HG02588 (cell line): ENCODE measurements around the gene TSPAN18.

ENCODE experiments used
- ATAC-seq: cut with Tn5 transposase; IDR thresholded peaks from one replicate; pipeline ENCODE4 v1.9.1; 2021; ENCODE audit warnings: mild to moderate bottlenecking, moderate library complexity; ENCODE audit not compliant: unreplicated experiment

TSPAN18 gene

DNA sequence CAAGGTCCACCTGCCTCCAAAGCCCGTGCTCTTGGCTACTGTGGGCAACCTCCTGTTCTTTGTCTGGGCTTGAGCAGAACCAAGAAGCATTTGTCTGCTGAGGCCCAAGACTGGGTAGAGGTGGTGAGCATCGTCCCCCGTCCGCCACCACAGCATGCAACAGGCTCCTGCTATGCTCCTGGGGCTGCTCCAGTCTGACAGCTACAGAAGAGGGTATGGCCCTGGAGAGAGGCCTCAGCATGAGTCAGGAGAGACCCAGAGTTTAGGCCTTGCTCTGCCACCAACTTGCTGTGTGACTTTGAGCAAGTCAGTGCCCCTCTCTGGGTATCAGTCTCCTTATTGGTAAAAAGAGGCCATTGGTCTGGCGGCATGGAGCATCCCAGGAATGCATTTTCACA, 132.8 kb downstream of the TSPAN18 start:
- no peak for ATAC-seq

DNA sequence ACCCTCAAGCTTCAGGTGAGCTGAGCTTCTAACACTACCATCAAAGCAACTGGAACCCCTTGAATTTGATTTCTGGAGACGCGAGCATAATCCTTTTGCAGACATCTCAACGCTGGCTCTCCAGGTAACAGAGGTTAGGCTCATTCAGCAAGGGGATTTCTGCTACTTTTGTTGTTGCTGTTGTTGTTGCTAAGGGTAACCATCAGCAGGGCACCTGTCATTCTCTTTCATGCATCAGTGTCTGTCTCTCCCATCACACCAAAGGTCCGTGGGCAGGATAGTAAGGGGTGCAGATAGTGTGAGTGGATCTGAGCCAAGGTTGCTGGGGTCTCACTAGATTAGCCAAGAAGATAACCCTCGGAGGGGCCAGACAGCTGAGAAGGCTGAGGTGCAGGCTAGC, 133.6 kb downstream of the TSPAN18 start:
- no peak for ATAC-seq

DNA sequence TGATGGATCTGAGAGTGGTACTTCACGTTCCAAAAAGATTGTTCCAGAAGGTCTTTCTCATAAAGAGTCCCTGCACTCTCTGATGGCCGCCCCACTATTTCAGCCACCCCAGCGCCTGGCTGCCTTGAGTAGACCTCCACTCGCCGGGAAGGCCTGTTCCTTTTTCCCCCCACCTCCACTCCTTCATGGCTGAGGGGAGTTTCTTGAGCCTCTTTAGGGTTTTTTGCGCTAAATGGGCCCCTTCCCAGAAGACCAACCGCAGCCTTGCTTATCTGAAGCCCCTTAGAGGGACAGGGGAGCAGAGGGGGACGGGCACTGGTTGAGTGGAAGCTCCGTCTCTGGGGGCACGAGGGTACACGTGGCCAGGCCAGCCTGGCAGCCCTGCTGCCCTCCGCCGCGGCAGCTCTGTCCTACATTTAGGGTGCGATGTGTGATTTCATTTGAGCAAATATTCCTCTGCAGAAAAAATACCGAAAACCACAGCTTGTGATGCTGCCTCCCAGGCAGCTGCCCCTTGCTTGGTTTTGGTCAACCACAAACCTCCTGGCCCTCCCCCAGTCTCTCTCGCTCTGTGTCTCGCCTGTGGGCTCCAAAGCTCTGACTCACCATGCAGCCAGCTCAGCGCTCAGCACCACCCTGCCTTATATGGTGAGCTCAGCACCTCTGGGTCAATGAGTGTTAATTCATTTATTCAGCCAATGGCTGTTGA, 135.2 kb downstream of the TSPAN18 start:
- ATAC-seq: peak; percentile 100

DNA sequence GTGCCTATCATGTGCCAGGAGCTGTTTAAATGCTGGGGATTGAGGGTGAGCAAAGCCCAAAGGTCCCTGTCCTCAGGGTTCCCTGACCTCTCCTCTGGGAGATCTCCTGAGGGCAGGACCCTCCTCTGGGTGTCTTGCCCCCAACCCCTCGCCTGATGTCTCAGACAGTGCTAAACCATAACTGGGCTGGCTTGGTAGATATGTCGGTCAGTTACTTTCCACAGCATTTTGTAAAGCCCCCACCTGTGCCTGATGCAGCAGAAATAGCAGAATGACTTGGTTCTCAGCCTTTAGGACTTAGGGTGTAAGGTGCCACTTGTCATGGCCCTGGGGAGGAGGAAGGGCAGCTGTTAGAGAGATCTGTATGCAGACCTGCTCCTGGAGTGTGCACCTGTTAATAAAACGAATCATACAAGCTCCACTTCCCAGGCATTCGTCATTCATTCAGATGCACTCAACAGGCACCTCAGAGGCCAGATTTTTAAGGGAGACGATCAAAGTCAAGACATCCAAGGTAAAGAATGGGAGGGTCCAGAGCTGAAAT, 135.9 kb downstream of the TSPAN18 start:
- no peak for ATAC-seq

DNA sequence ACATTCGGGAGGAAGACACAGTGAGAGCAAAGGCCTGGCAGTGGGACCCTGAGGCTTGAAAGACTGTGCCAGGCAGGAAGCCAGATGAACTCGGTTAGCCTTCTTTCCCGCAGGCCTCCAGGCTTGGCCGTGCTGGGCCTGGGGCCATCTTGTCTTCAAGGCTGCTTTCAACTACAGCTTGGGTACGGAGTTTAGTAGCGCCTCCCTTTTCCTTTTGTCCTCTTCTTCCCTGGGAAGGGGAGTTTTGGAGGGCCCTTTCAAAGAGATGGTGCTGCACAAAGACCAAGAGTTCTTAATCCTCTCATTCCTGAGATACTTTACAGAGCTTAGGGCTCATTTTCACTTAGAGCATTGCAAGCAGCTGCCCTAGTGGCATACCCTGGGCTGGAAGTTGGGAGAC, 136.5 kb downstream of the TSPAN18 start:
- no peak for ATAC-seq

DNA sequence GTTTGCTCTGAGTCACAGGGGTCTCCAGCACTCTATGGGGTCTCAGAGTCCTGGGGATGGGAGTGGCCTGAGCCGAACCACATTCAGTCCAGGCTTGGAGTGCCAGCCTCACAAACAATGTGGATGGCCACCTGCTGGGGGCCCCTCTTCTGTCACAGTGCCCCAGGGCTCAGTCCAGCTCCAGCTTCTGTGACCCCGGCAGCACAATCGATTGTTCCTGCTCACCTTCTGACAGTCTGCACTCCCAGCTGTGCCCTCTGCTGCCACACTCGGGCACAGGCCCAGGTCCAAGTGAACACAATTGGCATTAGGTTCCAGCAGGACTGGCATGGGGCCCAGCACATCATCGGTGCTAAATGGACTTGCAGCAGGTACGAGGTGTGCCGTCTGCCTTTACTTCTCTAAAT, 139.1 kb downstream of the TSPAN18 start:
- no peak for ATAC-seq

DNA sequence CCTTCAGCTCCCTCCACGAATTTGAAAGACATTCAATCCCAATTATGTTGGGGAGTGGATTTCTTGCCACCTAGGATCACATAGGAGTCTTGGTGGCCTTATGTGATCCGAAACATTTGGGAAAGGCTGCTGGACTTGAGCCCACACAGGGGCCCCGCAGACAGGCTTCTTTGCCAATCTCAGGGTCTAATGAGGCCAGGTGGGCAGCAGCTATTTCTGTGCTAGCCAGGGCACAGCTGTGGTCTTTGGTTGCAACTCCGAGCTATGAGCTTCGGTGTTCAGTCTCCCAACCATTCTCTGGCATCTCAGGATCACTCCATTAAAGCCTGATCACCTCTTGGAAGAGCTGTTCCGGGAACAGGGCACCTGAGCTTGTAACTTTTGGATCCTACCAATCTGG, 139.5 kb downstream of the TSPAN18 start:
- no peak for ATAC-seq

DNA sequence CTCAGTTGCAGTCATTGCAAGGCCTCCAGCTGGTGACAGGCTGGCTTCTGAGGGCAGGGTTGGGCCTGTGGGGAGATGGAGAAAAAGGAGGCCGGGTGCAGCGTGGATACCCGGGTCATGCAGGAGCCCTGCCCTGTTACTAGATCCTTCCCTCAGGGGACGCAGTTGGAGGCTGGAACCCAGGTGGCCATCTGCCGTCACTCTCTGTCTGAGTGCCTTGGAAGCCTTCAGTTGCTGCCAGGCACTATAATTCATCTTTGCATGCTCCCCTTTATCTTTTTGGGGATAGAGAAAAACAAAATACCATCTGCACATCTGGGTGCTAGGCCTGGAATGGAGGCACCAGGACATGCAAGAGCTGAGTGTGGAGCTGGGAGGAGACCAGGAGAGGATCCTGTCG, 141.3 kb downstream of the TSPAN18 start:
- ATAC-seq: no peak

DNA sequence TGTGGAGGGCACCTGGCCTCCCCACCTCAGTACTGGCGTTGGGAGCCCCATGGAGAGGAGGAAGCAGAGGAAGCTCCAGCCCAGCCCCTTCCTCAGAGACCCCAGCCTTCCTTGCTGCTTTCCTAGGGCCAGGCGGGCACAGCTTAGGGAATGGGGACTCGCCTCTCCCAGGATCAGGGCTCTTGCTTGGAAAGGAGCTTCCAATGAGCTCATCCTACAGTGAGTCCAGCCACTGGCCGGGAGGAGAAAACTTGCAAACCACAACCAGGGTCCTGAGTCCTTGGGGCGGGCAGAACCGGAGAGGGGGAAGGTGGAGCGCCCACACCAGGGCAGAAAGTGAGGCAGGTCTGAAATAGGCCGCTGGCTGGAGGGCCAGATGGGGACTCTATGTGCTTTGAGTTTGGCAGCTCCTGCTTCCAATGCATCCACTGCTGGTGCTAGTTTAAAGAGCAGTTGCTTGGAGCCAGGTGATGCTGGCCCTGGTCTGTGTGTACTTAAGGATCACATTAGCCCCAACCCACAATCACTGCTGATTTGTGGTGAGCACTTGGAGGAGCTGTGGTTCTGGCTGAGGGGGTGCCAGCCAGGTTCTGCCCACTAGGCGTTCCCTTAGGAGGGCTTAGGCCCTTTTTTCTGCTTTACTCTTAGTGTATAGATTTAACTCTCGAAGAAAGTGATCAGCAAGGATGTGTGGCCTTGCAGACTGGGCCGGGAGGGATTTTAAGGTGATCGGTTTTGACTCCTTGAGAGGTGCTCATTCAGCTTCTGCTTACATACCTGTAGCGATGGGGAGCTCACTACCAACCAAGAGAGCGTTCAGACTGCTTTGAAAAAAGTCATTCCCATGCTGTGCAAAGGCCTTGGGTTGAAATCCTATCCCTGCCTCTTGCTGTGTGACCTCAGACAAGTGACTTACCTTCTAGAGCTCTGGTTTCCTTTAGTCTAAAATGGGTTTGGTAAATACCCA, 142.0 kb downstream of the TSPAN18 start:
- ATAC-seq: no peak

DNA sequence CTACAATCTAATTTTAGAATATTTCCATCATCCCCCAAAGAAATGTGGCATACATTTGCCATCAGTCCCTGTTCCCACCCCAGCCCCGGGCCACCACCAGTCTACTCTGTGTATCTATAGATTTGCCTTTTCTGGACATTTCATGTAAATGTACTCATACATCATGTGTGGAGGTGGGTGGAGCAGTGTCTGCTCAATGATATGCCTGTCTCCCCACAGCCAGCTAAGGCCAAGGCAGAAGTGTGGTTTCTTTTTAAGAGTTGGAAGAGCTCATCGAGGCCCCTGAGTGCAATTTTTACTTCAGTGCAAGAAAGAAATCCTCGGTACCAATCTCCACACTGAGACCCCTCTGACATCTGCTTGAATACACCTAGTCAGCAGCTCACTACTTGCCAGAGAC, 143.4 kb downstream of the TSPAN18 start:
- ATAC-seq: no peak

DNA sequence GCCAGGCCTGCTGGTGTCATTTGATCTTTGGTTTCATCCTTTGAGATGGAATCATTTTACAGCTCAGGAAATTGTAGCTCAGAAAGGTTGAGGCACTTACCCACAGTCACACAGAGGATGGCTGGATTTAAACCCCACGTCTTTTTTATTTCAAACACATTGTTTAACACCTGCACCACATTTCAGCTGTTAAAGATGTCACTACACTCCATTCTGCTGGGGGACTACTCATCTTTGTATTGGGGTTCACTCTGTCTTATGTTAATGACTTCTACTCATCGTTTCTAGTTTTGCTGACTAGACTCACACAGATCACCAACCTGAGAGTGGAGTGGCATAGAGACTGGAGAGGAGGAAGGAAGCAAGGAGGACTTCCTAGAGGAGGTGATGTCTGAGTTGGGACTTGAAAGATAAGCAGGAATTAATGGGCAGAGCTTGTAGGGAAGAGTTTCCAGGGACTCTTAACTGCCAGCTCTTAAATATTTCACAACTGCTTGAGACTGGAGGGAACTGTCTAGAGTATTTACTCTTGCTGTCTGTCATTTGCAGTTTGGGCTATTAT, 143.9 kb downstream of the TSPAN18 start:
- no peak for ATAC-seq

DNA sequence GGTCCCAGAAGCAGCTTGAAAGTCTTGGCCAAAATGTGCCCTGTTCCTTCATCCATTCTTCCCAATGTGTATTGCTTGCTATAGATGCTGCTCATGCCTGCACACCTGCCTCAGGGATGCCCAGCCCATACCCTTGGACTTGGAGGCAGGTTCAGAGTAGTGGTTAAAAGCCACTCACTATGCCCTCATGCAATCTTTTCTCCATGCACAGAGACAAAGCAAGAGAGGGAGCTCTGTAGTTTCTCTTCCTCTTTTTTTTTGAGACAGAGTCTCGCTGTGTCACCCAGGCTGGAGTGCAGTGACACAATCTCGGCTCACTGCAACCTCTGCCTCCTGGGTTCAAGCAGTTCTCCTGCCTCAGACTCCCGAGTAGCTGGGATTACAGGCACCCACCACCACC, 144.9 kb downstream of the TSPAN18 start:
- ATAC-seq: peak; percentile 92

DNA sequence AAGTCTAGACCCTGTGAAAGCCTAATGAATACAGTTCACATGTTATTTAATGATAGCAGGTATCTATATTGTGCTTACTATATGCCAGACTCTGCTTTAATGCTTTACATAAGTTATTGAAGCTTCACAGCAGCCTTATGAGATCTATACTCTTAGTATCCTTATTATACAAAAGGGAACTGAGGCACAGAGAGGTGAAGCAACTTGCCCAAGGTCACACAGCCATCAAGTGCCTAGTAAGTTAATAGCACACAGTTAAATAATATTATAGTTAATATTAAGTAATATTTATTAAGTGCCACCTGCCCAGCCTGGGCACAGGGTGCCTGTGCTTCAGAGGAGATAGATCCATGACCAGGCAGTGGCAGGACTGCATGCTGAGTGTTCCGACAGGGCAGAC, 145.8 kb downstream of the TSPAN18 start:
- no peak for ATAC-seq

DNA sequence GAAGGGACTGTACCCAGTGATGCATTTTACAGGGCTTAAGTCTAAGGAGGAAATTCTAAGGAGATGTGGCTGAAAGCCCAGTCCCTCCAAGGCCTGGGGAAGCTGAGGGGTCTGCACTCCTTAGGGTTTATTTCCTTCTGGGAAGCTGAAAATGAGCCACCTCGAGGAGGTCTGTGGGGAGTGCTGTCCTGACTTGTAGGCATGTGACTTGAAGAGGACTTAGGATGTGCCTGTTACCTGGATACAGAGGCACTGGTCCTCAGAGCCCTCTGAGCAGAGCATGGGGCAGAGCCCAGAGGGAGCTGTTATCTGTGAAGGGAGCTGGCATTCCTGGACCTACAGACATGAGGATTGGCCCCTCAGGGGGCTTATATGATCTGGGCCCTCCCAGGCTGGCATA, 146.8 kb downstream of the TSPAN18 start:
- ATAC-seq: no peak

DNA sequence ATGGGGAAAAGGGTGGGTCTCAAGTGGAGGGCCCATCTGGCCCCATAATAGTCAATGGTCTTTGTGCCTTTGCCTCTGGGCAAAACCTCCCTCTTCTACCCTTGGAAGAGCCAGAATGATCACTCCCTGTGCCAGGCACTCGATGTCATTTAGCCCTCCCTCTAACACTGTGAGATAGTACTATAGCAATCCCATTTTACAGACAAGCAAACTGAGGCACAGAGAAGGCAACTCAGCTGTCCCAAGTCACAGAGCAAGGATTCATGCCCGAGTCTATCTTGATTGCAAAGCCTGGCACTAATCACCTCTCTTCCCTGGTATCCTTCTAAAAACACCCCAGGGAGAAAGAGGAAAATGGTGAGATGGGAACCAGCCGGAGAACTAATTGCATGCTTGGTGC, 147.5 kb downstream of the TSPAN18 start:
- no peak for ATAC-seq

DNA sequence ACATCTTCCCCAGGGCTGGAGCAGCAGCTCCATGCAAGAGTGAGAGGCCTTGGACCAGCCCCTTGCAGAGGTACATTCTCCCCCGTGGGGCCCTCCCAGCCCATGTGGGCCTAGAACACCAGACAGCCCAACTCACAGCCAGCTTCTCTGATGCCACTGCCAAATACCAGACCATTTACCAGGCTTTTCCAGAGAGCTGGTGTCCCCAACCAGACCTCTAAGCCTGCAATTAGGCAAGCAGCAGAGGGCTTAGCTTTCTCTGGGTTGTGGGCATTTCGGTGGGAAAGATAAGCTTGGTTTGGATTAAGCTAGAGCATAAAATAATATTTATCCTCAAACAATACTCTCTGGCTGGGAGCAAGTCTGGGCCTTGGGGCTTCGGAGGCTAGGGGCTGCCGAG, 148.3 kb downstream of the TSPAN18 start:
- no peak for ATAC-seq

DNA sequence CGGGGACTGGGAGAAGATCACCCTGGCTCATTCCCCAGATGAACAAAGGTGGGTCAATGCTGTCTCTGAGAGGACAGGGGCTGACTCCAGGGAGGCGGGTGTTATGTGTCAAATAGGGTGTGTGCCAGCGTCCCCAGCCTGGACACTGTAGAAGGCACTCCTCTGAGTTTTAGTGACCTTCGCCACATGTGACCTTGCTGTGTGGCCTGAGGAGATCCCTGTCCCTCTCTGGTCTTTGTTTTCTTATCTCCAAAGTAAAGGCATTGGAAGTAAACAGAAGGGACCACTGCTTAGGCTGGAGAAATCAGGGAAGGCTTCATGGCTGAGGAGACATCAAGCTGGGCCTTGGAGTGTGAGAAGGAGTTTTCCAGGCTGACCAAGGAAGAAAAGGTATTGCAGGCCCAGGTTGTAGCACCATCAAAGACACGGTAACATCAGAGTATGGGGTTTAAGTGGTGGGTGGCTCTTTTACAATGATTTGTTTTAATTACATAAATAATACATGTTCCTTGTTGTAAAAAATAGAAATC, 149.5 kb downstream of the TSPAN18 start:
- no peak for ATAC-seq

DNA sequence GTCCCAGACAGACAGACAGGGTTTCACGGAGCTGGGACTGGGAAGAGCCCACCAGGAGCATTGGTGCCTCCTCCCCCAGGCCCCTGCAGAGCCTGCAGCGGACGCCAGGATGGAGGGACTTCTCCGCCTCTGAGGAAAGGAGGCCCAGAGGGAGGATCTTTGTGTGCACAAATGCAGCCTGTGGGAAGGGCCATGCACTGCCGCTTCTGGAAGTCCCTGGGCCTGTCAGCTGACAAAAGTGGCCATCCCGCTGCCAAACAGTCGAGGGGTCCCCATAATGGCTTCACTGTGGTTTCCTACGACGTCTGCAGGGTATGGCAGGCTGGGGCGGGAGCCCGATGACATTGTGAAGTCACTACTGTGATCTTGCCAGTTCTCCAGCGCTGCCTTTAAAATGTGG, 150.1 kb downstream of the TSPAN18 start:
- ATAC-seq: no peak

DNA sequence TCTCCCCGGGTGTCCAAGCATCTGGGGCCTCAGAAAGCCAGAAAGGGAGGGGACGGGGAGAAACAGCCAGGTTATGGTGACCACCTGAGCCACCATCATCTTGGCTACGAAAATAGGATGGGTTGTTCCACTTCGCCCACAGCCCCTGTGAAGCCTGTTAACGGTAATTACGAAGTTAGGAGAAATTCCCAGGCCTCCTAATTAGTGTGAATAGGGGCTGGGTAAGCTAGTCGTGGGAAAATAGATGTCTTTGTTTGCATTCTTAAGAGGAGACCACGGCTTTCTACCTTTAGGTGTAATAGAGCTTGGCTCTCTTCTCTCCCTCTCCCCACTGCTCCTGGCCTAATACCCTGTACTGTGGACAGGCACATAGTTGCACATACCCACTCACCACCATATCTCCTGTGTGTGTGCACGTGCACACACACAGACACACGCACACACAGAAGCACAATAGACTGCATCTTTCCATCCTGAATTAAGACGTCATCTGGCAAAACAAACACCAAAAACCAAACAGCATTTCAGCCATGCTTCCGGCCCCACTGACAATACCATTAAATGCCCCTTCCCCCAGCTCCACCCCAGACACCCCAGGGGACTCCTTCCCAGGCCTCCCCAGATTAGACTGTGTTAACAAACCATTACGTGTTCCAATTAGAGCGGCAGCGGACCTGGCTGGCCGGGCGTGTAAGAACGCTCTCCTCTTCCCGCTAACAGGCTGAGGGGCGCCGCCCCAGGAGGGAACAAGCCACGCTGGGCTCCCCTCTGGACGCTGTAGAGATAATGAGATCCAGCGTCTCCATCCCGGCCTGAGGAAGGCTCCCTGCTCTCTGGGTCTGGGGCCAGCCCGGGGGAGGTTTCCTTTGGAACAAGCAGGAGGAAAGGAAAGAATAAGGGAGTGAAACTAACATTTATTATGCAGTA, 151.1 kb downstream of the TSPAN18 start:
- ATAC-seq: no peak

DNA sequence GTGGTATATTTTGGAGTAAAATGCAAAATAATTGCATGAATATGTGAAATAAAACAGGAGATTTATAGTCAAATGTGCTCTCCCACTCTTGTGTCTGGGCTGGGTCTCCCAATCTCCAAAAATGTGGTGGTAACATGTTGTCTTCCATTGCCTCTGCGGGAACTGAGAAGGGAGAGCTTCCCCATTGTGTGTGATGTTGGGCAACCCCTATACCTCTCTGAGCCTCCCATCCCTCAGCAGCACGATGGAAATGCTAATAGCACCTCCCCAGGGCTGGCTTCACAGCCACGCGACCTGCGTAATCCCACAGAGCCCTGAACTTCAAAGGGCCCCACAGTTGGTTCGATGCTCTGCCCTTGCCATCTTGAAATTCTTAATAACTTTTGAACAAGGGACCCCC, 151.9 kb downstream of the TSPAN18 start:
- no peak for ATAC-seq
